Measurements from ENCODE around the gene MBP.

MBP gene

DNA sequence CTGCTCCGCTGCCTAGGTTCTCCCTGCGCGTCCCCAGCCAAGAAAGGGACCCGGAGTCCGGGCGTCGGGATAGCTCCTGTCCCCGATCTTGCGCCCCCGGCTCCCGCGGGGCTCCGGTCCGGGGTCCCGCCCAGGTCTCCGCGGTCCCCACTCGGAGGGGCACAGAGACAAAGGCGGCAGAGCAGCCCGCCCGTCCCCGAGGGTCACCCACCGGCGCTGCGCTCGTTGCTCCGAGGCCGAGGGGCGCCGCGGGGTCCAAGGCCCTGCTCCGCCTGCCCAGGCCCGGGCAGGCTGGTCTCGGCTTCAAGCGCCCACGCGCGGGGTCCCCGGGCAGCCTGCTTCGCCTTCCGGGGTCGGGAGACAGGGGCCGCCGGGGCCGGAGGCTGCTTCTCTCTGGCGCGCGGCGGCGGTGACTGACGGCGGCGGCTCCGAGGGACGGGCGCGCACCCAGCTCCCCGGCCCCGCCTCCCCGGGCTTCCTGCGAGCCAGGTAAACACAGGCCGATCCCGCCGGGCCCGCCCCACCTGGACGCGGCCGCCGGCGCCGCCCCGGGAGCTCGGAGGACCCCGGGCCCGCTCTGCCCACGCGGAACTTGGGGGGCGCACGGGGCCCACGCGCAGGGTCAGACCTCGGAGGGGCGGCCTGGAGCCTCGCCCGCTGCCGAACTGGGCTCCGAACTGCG, at the start of gene MBP:
MBP (minus strand) TSS at position 415 of the 682 bp plus-strand sequence. CDS start 27,522 bp downstream, outside the sequence.
- DNase-seq, result peak; percentile 56

DNA sequence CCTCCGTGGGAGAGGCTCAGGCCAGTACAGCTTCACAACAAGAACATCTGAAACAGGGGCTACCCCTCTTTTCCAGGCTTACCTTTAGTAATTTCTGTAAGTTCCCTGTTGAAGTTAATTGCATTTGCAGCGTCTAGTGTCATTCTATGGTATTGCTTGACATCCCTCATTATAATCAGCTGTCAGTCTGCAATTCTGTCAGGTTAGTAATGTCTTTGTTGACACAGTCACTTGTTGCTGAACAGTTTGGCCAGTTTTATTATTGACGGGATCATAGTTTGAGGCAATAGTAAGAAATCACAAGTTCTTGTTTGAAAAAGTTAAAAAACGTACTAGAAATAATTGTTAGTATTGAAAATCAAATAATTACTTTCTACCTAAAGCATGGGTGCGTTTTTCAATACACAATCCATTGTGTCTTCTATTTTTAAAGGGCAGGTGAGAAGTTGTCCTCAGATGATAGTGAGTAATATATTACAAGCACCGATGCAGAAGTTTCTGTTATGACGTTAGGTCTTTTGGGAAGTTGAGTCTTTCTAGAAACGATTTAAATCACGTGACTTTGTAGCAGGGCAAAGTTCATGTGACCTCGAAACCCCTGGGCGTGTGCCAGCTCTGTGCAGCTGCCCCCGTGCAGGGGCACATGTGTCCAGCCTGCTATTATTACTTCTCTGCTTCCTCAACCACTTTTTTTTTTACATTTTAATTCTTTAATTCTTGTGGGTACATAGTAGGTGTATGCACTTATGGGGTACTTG, 49.5 kb upstream of the MBP start:
- no peak for DNase-seq

DNA sequence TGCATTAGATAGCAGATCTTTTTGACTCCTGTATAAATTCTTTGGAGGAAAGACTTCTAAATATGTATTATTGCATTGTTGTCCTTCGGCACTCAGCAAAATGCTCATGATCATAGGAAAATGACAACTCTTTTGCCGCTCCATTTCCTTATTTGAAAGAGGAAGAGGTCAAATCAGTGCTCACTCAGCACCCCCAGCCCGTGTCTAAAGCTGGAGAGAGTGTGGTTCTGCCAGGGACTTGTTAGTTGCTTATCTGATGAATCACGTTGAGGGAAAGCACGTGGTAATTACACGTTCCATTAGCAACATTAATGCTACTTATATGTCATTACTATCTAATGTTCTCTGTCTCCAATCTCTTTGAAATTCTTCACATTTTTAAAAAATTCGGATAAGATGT, 46.0 kb upstream of the MBP start:
- no peak for DNase-seq

DNA sequence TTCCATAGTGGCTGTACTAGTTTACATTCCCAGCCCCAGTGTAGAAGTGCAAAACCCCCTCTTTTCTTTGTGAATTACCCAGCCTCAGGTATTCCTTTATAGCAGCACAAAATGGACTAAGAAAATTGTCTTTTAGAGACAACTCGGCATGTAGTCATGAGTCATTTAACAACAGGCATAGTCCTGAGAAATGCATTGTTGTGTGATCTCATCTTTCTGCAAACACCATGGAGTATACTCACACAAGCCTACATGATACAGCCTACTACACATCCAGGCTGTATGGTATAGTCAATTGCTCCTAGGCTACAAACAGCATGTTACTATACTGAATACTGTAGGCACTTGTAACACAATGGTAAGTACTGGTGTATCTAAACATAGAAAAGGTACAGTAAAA, 44.4 kb upstream of the MBP start:
- no peak for DNase-seq

DNA sequence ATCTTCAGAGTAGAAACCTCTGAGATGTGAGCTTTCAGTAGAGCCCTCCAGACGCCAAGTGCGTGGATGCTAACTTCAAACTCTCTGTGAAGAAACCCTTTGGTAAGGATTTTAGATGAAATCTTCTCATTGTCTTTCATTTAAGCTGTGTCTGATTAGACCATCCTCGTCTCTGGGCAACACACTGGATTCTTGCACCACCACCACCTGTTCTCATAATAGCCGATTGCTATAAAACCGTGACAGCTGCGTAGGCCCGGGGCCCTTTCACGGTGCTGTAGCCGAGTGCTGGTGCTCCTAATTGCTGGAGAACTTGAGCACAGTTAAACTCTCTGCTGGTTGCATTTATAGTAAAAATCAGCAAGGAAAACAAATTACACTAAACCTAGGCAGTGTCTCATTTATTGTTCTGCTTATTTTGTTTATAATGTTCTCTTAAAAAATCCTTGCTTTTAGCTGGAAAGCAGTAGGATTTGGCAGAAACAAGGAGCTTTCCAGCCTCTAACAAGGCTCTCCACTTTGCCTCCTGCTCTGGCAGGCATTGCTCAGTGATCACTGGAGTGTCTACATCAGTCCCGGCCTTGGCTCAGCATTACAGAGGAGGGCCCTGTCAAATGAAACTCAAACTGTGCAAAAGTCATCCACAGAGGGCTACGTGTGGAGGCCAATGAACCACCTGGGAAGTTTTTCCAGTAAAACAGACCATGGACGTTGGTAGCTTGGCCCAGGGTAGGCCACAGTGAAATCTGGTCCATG, 40.9 kb upstream of the MBP start:
- no peak for DNase-seq

DNA sequence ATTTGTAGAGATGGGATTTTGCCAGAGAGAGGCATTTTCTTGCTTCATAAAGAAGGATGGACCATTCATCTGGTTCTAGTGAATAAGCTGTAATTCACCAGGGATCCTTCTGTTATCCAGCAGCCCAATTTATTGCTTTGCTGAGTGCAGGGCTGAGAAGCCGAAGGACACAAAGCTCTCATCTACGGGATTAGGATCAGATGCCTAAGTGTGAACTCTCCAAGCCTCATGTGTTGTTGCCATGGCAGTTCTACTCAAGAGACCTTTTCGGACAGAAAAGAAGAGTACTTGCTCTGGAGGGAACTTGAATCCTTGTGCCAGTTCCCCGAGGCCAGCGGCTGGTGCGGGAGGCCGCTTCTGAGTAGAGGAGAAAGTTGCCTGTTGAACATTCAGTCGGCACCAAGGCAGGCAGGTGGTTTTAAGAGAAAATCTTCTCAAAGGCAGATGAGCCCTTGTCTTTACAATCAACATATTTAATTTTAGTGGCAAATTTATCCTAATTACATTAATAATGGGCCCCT, 38.4 kb upstream of the MBP start:
- DNase-seq, result no peak

DNA sequence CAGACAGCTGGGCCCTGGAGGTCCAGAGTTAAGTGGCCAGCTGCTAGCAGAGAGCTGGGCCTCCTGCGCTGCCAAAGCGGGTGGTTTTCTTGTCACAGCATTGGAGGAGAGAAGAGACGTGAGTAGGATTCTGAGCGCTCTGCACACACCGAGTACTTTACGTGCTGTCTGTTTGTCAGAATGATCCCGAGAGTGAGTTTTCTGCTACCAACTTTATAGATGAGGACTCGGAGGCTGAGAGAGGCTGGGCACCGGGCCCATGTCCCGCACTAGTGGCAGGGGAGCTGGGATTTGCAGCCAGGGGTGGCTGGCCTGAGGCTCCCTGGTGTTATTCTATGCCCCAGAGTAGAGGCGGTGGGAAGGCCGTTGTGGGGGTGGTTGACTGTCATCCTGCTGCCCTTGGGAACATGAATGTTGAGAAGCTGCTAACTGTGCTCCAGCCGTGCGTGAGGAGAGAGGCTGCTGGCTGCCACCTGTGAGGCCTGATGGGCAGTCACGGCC, 36.3 kb upstream of the MBP start:
- DNase-seq, result no peak

DNA sequence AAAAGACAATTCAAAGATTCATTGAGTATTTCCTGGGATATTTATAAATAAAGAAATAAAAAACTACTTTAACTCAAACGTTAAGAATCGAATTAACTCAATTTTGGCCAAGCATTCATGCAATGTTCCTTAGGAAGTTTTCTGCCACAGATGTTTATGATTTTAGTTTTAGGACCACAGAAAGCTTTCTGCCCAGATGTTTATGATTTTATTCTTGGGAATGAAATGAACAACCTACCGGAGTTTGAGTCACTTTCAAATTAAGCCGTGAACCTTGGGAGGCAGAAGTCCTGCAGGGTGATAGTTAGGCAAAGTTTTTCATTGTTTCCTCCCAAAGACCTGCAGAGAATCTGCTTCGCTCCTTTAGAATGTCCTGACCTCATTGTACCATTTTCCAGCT, 34.7 kb upstream of the MBP start:
- no peak for DNase-seq

DNA sequence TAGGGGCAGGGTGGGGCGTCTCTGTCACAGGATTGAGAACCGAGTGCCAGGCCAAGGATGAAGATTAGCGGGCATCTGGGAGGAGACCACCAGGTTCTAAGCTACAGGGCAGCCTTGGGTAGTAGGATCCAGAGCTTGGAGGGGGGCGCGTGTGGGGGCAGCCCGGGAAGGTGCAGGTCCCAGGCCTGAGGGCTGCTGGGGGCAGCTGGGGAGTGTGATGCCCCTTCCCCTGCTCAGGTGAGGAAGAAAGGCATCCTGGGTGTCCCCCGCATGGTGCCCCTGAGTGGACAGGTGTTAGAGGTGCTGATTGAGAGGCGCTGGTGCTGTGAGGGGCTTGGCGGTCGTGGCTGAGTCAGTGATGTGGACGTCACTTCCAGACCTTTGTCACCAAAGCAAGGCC, 33.9 kb upstream of the MBP start:
- no peak for DNase-seq

DNA sequence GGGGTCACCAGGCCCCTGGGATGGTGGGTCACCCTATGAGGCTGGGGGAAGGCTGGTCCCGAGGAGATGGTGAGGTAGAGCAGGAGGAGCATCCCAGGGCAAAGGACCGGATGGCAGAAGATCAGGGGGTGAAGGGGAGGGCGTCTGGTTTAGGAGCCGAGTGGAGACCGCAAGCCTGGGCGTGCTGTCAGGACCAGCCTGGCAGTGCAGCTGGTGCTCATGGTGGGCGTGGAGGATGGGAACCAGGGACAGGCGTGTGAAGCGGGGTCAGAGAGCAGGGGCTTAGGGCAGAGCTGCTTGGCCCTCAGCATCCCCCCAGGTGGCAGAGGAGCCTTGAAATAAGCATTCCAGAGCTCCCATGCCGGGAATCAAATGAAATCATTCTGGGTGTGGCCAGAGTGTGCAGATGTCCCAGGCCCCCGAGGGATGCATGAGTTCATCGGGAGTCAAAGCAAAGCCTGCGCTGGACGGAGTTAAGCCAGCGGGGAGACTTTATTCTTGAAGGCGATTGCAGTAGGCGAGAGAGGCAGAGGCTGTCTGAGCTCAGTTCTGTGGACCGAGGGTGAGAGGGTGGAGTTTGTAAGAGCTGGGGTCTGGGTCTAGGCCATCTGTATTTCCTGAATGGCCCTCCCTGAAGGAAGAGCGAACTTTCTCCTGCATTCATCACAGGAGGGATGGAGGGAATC, 33.1 kb upstream of the MBP start:
- DNase-seq, result no peak

DNA sequence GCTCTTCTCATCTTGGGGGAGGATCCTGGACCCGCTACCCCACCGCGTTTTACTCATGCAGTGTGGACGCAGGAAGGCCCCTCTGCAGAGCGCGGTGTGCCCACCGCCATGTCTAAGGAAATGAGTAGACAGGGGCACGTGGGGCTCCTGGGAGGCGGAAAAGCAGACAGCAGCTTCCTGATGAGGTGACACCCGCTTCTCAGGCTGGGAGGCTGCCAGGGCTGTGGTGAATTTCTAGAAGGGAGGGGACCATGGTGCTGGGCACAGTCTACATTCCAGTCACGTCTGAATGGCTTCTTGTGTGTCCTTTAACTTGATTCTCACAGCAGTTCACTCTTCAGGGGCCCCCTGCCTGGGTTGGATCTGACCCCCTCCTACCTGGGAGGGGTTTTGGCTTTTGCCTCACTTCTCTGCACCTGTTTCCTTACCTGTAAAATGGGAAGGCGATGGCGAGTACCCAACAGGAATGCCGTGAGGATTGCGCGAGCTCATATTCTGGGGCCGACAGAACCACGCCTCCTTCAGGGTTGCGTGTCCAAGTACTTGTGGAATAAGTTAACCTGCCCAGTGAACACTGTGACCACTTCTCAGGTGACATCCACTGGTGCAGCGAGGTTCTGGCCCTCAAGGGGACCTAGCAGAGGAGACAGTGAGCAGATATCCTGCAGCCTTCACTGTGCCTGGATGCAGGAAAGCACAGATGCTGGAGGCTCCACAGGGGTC, 32.3 kb upstream of the MBP start:
- no peak for DNase-seq

DNA sequence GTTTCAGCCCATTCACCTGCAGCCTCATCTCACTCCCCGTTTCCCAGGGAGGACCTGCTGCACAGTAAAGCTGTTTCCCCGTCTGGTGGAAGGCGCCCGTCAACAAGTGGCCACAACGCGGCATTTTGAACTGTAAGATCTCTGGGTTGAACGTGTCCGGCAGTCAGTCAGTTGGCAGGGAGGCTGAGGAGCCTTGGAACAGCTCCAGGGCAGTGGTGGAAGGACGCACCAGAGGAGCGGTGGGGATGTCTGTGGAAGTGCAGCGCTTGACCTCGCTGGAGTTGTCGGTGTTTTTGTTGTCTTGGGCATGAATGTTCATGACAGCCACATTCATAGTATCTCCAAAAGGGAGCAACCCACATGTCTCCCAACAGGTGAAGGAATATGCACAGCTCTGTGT, 31.4 kb upstream of the MBP start:
- no peak for DNase-seq

DNA sequence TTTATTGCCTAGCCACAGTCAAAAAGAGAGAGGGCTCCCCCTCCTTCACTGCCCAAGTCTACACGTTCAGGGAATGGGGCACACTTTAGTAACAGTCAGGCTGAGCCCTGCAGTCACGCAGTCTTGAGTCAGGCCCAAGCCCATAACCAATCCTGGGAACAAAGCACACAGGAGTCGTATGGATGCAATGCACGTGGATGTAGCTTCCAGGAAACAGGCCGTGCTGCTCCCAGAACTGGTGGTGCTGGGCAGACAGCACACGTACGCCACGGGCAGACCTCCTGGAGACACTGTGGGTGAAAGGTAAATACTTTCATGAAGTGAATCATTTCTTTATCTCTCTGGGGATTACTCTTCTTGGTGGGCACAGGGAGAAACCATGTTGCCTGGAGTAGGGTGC, 30.0 kb upstream of the MBP start:
- no peak for DNase-seq

DNA sequence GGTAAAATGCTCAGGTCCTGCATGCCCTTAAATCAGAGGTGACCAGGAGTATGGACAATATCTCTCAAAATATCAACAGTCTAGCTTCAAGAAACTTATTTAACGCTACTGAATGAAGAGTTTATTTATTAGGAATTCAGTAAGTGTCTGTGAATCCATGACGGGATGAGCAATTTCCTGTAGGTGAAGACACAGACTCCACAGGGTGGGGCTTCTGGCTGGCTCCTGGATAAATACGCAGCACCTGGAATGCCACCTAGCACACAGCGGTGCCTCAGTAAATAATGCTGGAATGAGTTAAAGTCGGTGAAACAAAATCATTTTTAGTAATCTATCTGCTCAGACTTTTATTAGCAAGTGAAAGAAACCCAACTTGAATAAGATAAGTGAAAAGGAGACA, 29.4 kb upstream of the MBP start:
- no peak for DNase-seq

DNA sequence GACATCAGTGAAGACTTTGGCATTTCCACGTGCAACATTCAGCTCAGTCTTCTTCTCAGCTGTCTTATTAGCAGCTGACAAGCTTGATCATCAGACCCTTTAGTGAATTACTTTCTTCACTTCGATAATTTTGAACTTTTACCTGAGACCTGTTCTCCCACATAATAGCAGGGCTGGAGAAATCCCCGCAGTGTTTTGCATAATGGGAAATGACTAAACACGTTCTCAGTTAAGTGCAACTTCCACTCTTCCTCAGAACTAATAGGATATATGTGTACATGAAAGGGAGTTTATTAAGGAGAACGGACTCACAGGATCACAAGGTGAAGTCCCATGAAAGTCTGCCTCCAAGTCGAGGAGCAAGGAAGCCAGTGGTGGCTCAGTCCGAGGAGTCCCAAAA, 28.8 kb upstream of the MBP start:
- no peak for DNase-seq

DNA sequence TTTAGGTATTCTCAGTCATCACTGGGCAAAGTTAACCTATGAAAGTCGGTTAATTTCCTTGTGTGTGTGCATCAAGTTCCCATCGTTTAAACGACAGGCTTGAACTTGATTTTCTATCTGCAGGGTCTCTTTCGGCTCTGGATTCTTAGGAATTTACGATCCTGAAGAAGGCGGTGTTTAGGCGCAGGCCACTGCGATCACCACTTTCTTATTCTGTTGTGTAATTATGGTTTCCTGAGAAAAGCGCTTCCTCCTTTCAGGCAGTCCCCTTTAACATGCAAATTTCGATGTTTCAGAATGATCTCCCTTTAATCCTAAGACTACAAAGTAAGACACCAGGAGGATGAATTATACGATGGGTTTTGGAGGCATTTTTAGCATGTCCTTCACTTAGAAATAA, 27.9 kb upstream of the MBP start:
- no peak for DNase-seq

DNA sequence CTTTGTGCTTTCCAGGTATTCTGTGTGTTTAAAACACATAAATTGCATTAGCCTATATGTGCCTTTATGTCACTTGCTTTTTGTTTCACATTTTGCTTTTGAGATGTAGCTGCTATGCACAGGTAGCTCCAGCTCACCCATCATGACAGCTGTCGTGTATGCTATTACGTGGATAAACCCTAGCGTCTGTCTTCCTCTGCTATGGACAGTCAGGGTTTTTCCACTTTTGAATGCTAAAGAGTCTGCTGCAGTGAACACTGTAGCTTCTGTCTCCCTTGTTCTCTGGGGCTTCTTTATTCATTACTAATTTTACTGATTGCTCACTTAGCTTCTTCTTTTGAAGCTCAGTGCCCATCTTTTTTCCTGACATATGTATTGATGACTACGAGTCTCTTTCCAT, 24.7 kb upstream of the MBP start:
- DNase-seq, result no peak

DNA sequence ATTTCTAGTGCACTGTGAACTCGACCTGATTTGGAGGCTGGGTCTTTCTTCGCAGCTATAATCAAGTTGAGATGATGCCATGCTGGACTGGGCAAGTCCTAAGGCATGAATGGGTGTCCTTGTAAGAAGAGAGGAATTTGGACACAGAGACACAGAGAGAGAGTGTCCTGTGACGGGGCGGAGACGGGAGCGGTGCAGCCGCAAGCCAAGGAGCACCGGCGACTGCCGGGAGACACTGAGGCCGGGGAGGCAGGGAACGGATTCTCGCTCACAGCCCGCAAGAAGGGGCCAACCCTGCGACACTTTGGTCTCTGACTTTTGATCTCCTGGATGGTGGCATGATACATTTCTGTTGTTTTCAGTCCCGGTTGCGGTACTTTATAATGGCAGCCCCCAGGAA, 22.4 kb upstream of the MBP start:
- DNase-seq, result no peak

DNA sequence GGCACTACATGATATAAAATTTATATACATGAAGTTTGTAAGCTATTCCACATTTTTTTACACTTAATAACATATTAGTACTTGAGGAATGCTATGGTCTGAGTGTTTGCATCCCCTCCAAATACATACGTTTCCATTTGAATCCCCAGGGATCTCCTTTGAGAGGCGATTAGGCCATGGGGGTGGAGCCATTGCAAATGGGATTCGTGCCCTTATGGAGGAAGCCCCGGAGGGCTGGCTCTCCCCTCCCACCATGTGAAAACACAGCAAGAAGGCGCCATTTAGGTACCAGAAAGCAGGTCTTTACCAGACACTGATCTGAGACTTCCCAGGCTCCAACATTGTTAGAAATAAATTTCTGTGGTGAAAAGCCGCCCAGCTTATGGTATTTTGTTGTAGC, 20.8 kb upstream of the MBP start:
- DNase-seq, result no peak

DNA sequence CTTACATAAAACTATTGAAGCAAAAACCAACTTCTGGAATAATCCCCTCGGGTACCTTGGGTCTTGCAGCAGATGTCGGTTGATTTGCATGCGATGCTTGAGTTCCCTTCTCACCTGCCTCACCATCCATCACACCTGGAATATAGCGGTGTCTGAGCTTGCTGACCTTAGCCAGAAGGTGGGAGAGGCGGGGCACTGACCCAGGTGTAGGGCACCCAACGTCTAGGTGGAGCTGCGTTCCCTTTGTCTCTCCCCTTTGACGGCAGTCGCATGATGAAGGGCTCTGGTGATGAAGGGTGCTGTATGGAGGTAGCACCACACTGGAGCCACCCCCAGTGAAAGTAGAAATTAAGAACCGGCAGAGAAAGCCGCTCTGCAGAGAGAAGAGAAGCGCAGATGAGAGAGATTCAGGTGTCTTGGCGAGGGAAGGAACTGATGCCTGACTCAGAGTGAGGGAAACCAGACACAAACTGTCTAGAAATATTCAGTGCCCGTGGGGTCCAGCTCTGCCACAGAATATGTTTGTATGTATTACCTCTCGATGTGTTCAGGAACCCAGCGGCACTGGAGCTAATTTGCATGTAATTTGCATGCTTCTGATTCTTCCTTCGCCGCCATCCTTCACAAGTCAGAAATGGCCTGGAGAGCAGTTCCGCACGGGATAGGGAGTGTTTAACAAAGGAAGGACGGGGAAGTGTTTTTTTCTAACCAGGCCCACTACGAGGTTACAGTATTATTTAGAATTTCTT, 19.4 kb upstream of the MBP start:
- DNase-seq, result no peak

DNA sequence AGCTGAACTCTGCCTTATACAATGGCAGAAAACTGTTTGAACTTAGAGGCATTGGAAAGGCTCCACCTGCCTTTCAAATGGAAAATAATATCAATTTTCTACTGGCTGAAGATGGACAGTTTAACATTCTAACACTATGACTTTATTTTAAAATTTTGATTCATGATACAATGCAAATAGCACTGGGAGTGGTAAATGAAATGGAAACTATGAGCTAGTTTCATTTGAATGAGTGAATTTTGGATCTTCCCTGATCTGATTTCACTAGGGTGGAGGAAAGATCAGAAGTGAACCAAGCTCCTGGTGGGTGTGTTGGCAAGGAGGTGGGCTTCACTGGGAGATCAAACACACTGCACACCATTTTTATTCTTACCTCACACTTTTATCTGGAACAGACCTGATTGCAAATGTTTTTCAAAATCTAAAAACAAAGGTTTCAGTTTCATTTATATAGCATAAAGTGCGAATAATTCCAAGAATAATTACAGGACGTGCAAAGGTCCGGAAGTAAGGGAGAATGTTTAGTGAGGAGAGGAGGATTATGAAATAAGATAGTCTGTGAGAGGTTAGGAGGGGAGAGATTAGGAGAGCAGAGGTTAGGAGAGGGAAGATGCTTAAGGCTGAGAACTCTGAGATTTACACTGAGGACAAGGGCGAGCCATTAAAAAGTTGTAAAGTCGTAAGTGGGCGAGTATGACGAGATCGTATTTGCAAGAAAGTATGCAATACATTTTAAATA, 18.6 kb upstream of the MBP start:
- DNase-seq, result no peak

All from activated CD4-positive, alpha-beta T cell treated with anti-CD3 and anti-CD28 coated beads for 1 hour (primary cell).